GM23338 (cell line): ENCODE measurements around the gene TMBIM1. TPM values are rescaled to one million over a fixed set of nuclear protein-coding genes. Genes with fewer than 3 reads are reported as not detected.

ENCODE experiments used
- ATAC-seq: fragments of 200-7000 bp; cut with Tn5 transposase; 3 replicates; pipeline ENCODE4 v1.9.1; 2020
- DNase-seq: peaks from one replicate; pipeline ENCODE4 v3.0.0-alpha.2; 2015; ENCODE audit warnings: low spot score
- H2AFZ ChIP-seq: fragments of 200-600 bp; sonication (generic); 2 replicates; pipeline ENCODE4 v1.8.0; 2016; ENCODE audit warnings: antibody characterized with exemption, mild to moderate bottlenecking, moderate library complexity
- H3F3A ChIP-seq: fragments of 200-600 bp; sonication (generic); replicated peaks from 2 replicates; pipeline ENCODE4 v1.8.0; 2017; ENCODE audit warnings: antibody characterized with exemption, mixed run types, low read depth
- H3K27ac ChIP-seq: fragments of 200-600 bp; sonication (generic); 2 replicates; pipeline ENCODE4 v1.6.1; 2016; ENCODE audit warnings: low read depth
- H3K27me3 ChIP-seq: fragments of 200-600 bp; sonication (generic); 2 replicates; pipeline ENCODE4 v1.8.0; 2016; ENCODE audit warnings: mild to moderate bottlenecking, mixed run types, moderate library complexity; ENCODE audit not compliant: insufficient read depth
- H3K36me3 ChIP-seq: fragments of 200-600 bp; sonication (generic); 2 replicates; pipeline ENCODE4 v1.8.0; 2016; ENCODE audit warnings: mild to moderate bottlenecking; ENCODE audit not compliant: insufficient read depth
- H3K4me1 ChIP-seq: fragments of 200-600 bp; sonication (generic); 2 replicates; pipeline ENCODE4 v1.8.0; 2016; ENCODE audit warnings: mild to moderate bottlenecking, moderate library complexity; ENCODE audit not compliant: insufficient read depth
- H3K4me2 ChIP-seq: fragments of 200-600 bp; sonication (generic); 2 replicates; pipeline ENCODE4 v1.7.1; 2017; ENCODE audit warnings: mixed run types
- H3K4me3 ChIP-seq: fragments of 200-600 bp; sonication (generic); 2 replicates; pipeline ENCODE4 v1.6.1; 2016; ENCODE audit warnings: mixed run types
- H3K79me2 ChIP-seq: fragments of 200-600 bp; sonication (generic); replicated peaks from 2 replicates; pipeline ENCODE4 v1.8.0; 2017; ENCODE audit warnings: mild to moderate bottlenecking; ENCODE audit not compliant: insufficient read depth
- H3K9me2 ChIP-seq: fragments of 200-600 bp; sonication (generic); 2 replicates; pipeline ENCODE4 v1.8.0; 2017; ENCODE audit not compliant: insufficient read depth
- H4K20me1 ChIP-seq: fragments of 200-600 bp; sonication (generic); replicated peaks from 2 replicates; pipeline ENCODE4 v1.8.0; 2017; ENCODE audit warnings: mild to moderate bottlenecking; ENCODE audit not compliant: insufficient read depth
- H3K27ac Mint-ChIP-seq: 2 replicates; pipeline ENCODE4 v1.8.0; 2020; ENCODE audit warnings: inconsistent platforms, mild to moderate bottlenecking, moderate library complexity, mixed read lengths
- H3K27me3 Mint-ChIP-seq: 3 replicates; pipeline ENCODE4 v1.8.0; 2022; ENCODE audit warnings: low read depth, mild to moderate bottlenecking, moderate library complexity, mixed read lengths, inconsistent platforms; ENCODE audit not compliant: insufficient read depth, poor library complexity
- H3K36me3 Mint-ChIP-seq: 3 replicates; pipeline ENCODE4 v1.8.0; 2021; ENCODE audit warnings: low read depth, mild to moderate bottlenecking, inconsistent platforms, moderate library complexity, mixed read lengths
- H3K4me1 Mint-ChIP-seq: 3 replicates; pipeline ENCODE4 v1.8.0; 2020; ENCODE audit warnings: mild to moderate bottlenecking, inconsistent platforms, mixed read lengths
- H3K4me3 Mint-ChIP-seq: 3 replicates; pipeline ENCODE4 v1.8.0; 2021; ENCODE audit warnings: moderate library complexity, mild to moderate bottlenecking, inconsistent platforms, mixed read lengths
- H3K9me3 Mint-ChIP-seq: 3 replicates; pipeline ENCODE4 v1.8.0; 2020; ENCODE audit warnings: moderate library complexity, mild to moderate bottlenecking, inconsistent platforms, mixed read lengths
- CREB1 ChIP-seq: fragments of 250-450 bp; sonication (Bioruptor Pico); IDR thresholded peaks from 2 replicates; pipeline ENCODE4 v1.5.0; 2020; ENCODE audit warnings: low read depth, mild to moderate bottlenecking, moderate library complexity
- CTCF ChIP-seq, 2 experiments: fragments of 200-600 bp in 1 of 2; sonication (generic) in 1 of 2; conservative IDR thresholded peaks; 2 replicates each; pipeline versions ENCODE4 v1.5.1 to v1.6.1; 2016 to 2017; ENCODE audit warnings: antibody characterized with exemption in 2 of 2, low read depth in 2 of 2, mild to moderate bottlenecking in 2 of 2, moderate library complexity in 1 of 2
- ETS1 ChIP-seq: IDR thresholded peaks from 2 replicates; pipeline ENCODE4 v1.6.1; 2016; ENCODE audit warnings: antibody characterized with exemption
- EZH2 ChIP-seq: fragments of 200-600 bp; sonication (generic); IDR thresholded peaks from one replicate; pipeline ENCODE4 v1.8.0; 2017; ENCODE audit warnings: antibody characterized with exemption, mild to moderate bottlenecking, low read depth; ENCODE audit not compliant: unreplicated experiment
- EZH2phosphoT487 ChIP-seq: fragments of 200-600 bp; sonication (generic); IDR thresholded peaks from one replicate; pipeline ENCODE4 v1.8.1; 2018; ENCODE audit warnings: antibody characterized with exemption; ENCODE audit not compliant: unreplicated experiment
- JUNB ChIP-seq: IDR thresholded peaks from one replicate; pipeline ENCODE4 v1.6.1; 2016; ENCODE audit warnings: antibody characterized with exemption; ENCODE audit not compliant: unreplicated experiment
- NANOG ChIP-seq: IDR thresholded peaks from 2 replicates; pipeline ENCODE4 v1.6.1; 2016; ENCODE audit warnings: antibody characterized with exemption, borderline replicate concordance
- POLR2AphosphoS5 ChIP-seq: IDR thresholded peaks from 2 replicates; pipeline ENCODE4 v1.6.1; 2016; ENCODE audit warnings: antibody characterized with exemption, low read depth
- REST ChIP-seq: IDR thresholded peaks from one replicate; pipeline ENCODE4 v1.6.1; 2018; ENCODE audit warnings: antibody characterized with exemption; ENCODE audit not compliant: unreplicated experiment
- STAT1 ChIP-seq: IDR thresholded peaks from one replicate; pipeline ENCODE4 v1.6.1; 2016; ENCODE audit warnings: antibody characterized with exemption; ENCODE audit not compliant: unreplicated experiment
- ZNF114 ChIP-seq: fragments of 250-450 bp; sonication (Bioruptor Pico); IDR thresholded peaks from 2 replicates; pipeline ENCODE4 v1.5.0; 2020; ENCODE audit warnings: mild to moderate bottlenecking, moderate library complexity
- ZNF331 ChIP-seq: fragments of 250-450 bp; sonication (Bioruptor Pico); IDR thresholded peaks from 2 replicates; pipeline ENCODE4 v1.5.0; 2020; ENCODE audit warnings: low read depth, mild to moderate bottlenecking, moderate library complexity
- ZNF462 ChIP-seq: fragments of 250-450 bp; sonication (Bioruptor Pico); IDR thresholded peaks from 2 replicates; pipeline ENCODE4 v1.5.0; 2020; ENCODE audit warnings: mild to moderate bottlenecking, moderate library complexity
- polyA plus RNA-seq: library from polyadenylated mRNA; unstranded; fragments of >200 nt; fragmentation: Nextera tagmentation; extraction: Ambion mirVana; gene quantifications from 2 replicates; pipeline ENCODE4 v1.2.1, GENCODE V29; 2016
- total RNA-seq: library from RNA; depleted of rRNA; stranded (reverse); fragments of >200 nt; shearing (Covaris generic); gene quantifications from 2 replicates; pipeline ENCODE4 v1.2.3, GENCODE V29; 2014

Gene TMBIM1
- total and polyA plus RNA-seq, 2 experiments from 2014 or later, result 12.0 to 20.8 TPM

- Histone ChIP-seq H3K27me3 (no peaks in the 10 kb centered on the region), H3K9me2 (no peaks in the 10 kb centered on the region), H2AFZ (no peak overlapping the region), H3K27ac (no peak overlapping the region), H3K4me2 (no peak overlapping the region), H3K4me1 (no peaks in the 10 kb centered on the region), H3K36me3 (no peaks in the 10 kb centered on the region; the same call in 1 of the 2 replicates), H3K79me2 (no peaks in the 10 kb centered on the region), H4K20me1 (no peaks in the 10 kb centered on the region), H3F3A (no peaks in the 10 kb centered on the region), H3K4me3 (no peak overlapping the region)
- Mint-ChIP-seq H3K27ac (no peak overlapping the region), H3K27me3 (peaks cover 14% of the 10 kb centered on the region), H3K4me1 (peaks cover 2% of the 10 kb centered on the region; the same call in 1 of the 3 replicates), H3K4me3 (no peak overlapping the region), H3K36me3 (peaks cover 14% of the 10 kb centered on the region), H3K9me3 (no peaks in the 10 kb centered on the region)
- DNase-seq (no peak), ATAC-seq (no peak)
- TF ChIP-seq STAT1 (no peak), POLR2AphosphoS5 (no peak), ZNF114 (CRISPR knock-in tag) (no peak), ZNF331 (CRISPR knock-in tag) (no peak), EZH2 (no peak), NANOG (no peak), CTCF (conservative IDR thresholded peaks at IDR 0.05; ENCODE audit: low read depth in 2 of 2) (no peak), JUNB (no peak), CREB1 (CRISPR knock-in tag) (no peak), ETS1 (no peak), ZNF462 (CRISPR knock-in tag) (no peak), REST (no peak), EZH2phosphoT487 (no peak)
Observed at GRCh38 chr2:218280260-218280870, 11.9 kb downstream of the TMBIM1 start.
